HL-60 (cell line): ENCODE measurements around the gene PUDP.

Experiments
- CTCF ChIP-seq: IDR thresholded peaks from one replicate; pipeline ENCODE4 v1.5.1; 2011; ENCODE audit warnings: low read length, control low read depth, inconsistent platforms; ENCODE audit not compliant: insufficient read depth
- POLR2AphosphoS5 ChIP-seq: IDR thresholded peaks from 2 replicates; pipeline ENCODE4 v1.6.1; 2012; ENCODE audit warnings: low read depth

GRCh38 chrX:7192871-7193270 lies 44.9 kb upstream of the PUDP start:
- TF ChIP-seq CTCF (no peak), POLR2AphosphoS5 (no peak)
